Raji (cell line): ENCODE data around the gene ACOT13.

Experiments used
- POLR2A ChIP-seq: IDR thresholded peaks from 2 replicates; pipeline ENCODE4 v1.6.1; 2011; ENCODE audit warnings: low read depth, low read length, control low read depth; ENCODE audit not compliant: insufficient read depth

ACOT13 gene

GRCh38 chr6:24744911-24745310 is 78.0 kb downstream of the ACOT13 start:
- no peak for TF ChIP-seq POLR2A

- no peak for TF ChIP-seq POLR2A
Observed at GRCh38 chr6:24749297-24749696, 82.4 kb downstream of the ACOT13 start.

GRCh38 chr6:24752503-24752902 is 85.6 kb downstream of the ACOT13 start:
- TF ChIP-seq POLR2A: no peak

GRCh38 chr6:24752917-24753492 is 86.1 kb downstream of the ACOT13 start:
- no peak for TF ChIP-seq POLR2A

GRCh38 chr6:24753545-24753944 is 86.7 kb downstream of the ACOT13 start:
- TF ChIP-seq POLR2A: no peak
